SU-DHL-6 (cell line): Measurements from ENCODE around the gene NFAT5.

Source experiments
- H2AFZ ChIP-seq: fragments of 200-600 bp; sonication (generic); 2 replicates; pipeline ENCODE4 v1.6.1; 2014; ENCODE audit warnings: low read depth, mild to moderate bottlenecking, moderate library complexity, mixed read lengths, antibody characterized with exemption, low read length; ENCODE audit not compliant: severe bottlenecking
- H3F3A ChIP-seq: fragments of 200-600 bp; shearing (Covaris generic); 2 replicates; pipeline ENCODE4 v1.6.0; 2016; ENCODE audit warnings: antibody characterized with exemption, mild to moderate bottlenecking; ENCODE audit not compliant: insufficient read depth
- H3K27ac ChIP-seq: fragments of 200-600 bp; sonication (generic); 2 replicates; pipeline ENCODE4 v1.5.1; 2016; ENCODE audit warnings: low read depth, mild to moderate bottlenecking, low read length, moderate library complexity, mixed read lengths
- H3K27me3 ChIP-seq: fragments of 200-600 bp; sonication (generic), shearing (Covaris generic); 2 replicates; pipeline ENCODE4 v1.6.0; 2014; ENCODE audit warnings: mild to moderate bottlenecking, low read length
- H3K36me3 ChIP-seq: fragments of 200-600 bp; sonication (generic); 2 replicates; pipeline ENCODE4 v1.6.1; 2014; ENCODE audit warnings: mild to moderate bottlenecking, low read length, mixed read lengths
- H3K4me2 ChIP-seq: fragments of 300-600, 200-600 bp; shearing (Covaris generic), sonication (generic); 2 replicates; pipeline ENCODE4 v1.6.0; 2014; ENCODE audit warnings: low read length, low read depth, mild to moderate bottlenecking; ENCODE audit not compliant: poor library complexity, severe bottlenecking
- H3K4me3 ChIP-seq: fragments of 200-600 bp; sonication (generic); 2 replicates; pipeline ENCODE4 v1.5.1; 2014; ENCODE audit warnings: antibody characterized with exemption, low read length, mild to moderate bottlenecking, mixed read lengths; ENCODE audit not compliant: insufficient read depth, poor library complexity, severe bottlenecking
- H3K79me2 ChIP-seq: fragments of 200-600 bp; sonication (generic); 2 replicates; pipeline ENCODE4 v1.6.1; 2014; ENCODE audit warnings: mild to moderate bottlenecking, low read length, moderate library complexity; ENCODE audit not compliant: insufficient read depth
- H3K9ac ChIP-seq: fragments of 200-600 bp; sonication (generic); 2 replicates; pipeline ENCODE4 v1.7.0; 2014; ENCODE audit warnings: mild to moderate bottlenecking, low read length
- H3K9me2 ChIP-seq: fragments of 200-600 bp; sonication (generic); replicated peaks from 2 replicates; pipeline ENCODE4 v1.6.1; 2014; ENCODE audit warnings: low read length; ENCODE audit not compliant: insufficient read depth
- H3K9me3 ChIP-seq: fragments of 200-600 bp; sonication (generic); 2 replicates; pipeline ENCODE4 v1.6.1; 2014; ENCODE audit warnings: low read length, mixed read lengths; ENCODE audit not compliant: insufficient read depth
- H4K20me1 ChIP-seq: fragments of 200-600 bp; sonication (generic); 2 replicates; pipeline ENCODE4 v1.6.1; 2014; ENCODE audit warnings: low read depth, mild to moderate bottlenecking, antibody characterized with exemption, low read length, moderate library complexity, mixed read lengths
- EZH2phosphoT487 ChIP-seq: fragments of 200-600 bp; sonication (generic), shearing (Covaris generic); conservative IDR thresholded peaks from 2 replicates; pipeline ENCODE4 v1.6.1; 2018; ENCODE audit warnings: mild to moderate bottlenecking, antibody characterized with exemption, low read length, moderate library complexity, mixed read lengths
- TF ChIP-seq, protein P1 (sequence below): fragments of 200-600 bp; sonication (generic); IDR thresholded peaks from one replicate; pipeline ENCODE4 v1.5.1; 2017; ENCODE audit warnings: antibody characterized with exemption, mild to moderate bottlenecking, low read length, moderate library complexity; ENCODE audit not compliant: insufficient read depth, poor library complexity, severe bottlenecking

The NFAT5 gene

GRCh38 chr16:69526831-69527655 lies 38.7 kb upstream of the NFAT5 start:
- Histone ChIP-seq H3K4me3 (no peak overlapping the region), H3K4me2 (no peak overlapping the region), H3F3A (no peaks in the 10 kb centered on the region), H2AFZ (no peak overlapping the region), H4K20me1 (no peaks in the 10 kb centered on the region), H3K9ac (no peak overlapping the region), H3K9me2 (no peaks in the 10 kb centered on the region), H3K79me2 (no peaks in the 10 kb centered on the region), H3K36me3 (no peaks in the 10 kb centered on the region), H3K9me3 (no peaks in the 10 kb centered on the region), H3K27ac (no peak overlapping the region), H3K27me3 (no peaks in the 10 kb centered on the region)
- no peak for TF ChIP-seq EZH2phosphoT487
- TF ChIP-seq, protein P1, sequence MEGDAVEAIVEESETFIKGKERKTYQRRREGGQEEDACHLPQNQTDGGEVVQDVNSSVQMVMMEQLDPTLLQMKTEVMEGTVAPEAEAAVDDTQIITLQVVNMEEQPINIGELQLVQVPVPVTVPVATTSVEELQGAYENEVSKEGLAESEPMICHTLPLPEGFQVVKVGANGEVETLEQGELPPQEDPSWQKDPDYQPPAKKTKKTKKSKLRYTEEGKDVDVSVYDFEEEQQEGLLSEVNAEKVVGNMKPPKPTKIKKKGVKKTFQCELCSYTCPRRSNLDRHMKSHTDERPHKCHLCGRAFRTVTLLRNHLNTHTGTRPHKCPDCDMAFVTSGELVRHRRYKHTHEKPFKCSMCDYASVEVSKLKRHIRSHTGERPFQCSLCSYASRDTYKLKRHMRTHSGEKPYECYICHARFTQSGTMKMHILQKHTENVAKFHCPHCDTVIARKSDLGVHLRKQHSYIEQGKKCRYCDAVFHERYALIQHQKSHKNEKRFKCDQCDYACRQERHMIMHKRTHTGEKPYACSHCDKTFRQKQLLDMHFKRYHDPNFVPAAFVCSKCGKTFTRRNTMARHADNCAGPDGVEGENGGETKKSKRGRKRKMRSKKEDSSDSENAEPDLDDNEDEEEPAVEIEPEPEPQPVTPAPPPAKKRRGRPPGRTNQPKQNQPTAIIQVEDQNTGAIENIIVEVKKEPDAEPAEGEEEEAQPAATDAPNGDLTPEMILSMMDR, result no peak

- Histone ChIP-seq H3K9ac (no peak overlapping the region), H3K9me2 (no peaks in the 10 kb centered on the region), H2AFZ (no peak overlapping the region), H3K27me3 (no peaks in the 10 kb centered on the region), H3K27ac (no peak overlapping the region), H3K79me2 (no peaks in the 10 kb centered on the region), H3K4me2 (no peak overlapping the region), H3K36me3 (no peaks in the 10 kb centered on the region), H4K20me1 (no peaks in the 10 kb centered on the region), H3F3A (no peaks in the 10 kb centered on the region), H3K9me3 (no peaks in the 10 kb centered on the region), H3K4me3 (no peak overlapping the region)
- TF ChIP-seq, protein P1, result no peak
- TF ChIP-seq EZH2phosphoT487, result no peak
Measured at GRCh38 chr16:69531988-69532387, 33.8 kb upstream of the NFAT5 start.

GRCh38 chr16:69532641-69533455 lies 32.9 kb upstream of the NFAT5 start:
- Histone ChIP-seq H3K9me2 (no peaks in the 10 kb centered on the region), H3K4me3 (no peak overlapping the region), H3K27me3 (no peaks in the 10 kb centered on the region), H3K79me2 (no peaks in the 10 kb centered on the region), H3K4me2 (no peak overlapping the region), H3K36me3 (no peaks in the 10 kb centered on the region), H3K9me3 (no peaks in the 10 kb centered on the region), H4K20me1 (no peaks in the 10 kb centered on the region), H2AFZ (no peak overlapping the region), H3F3A (no peaks in the 10 kb centered on the region), H3K9ac (no peak overlapping the region), H3K27ac (no peak overlapping the region)
- no peak for TF ChIP-seq EZH2phosphoT487
- TF ChIP-seq, protein P1, result no peak
